ENCODE results near the gene NCKIPSD. TPM values are rescaled to one million over a fixed set of nuclear protein-coding genes. Genes with fewer than 3 reads are reported as not detected.

Gene NCKIPSD
- total RNA-seq, 1 donor from 2014 or later: 26.3 TPM

DNA sequence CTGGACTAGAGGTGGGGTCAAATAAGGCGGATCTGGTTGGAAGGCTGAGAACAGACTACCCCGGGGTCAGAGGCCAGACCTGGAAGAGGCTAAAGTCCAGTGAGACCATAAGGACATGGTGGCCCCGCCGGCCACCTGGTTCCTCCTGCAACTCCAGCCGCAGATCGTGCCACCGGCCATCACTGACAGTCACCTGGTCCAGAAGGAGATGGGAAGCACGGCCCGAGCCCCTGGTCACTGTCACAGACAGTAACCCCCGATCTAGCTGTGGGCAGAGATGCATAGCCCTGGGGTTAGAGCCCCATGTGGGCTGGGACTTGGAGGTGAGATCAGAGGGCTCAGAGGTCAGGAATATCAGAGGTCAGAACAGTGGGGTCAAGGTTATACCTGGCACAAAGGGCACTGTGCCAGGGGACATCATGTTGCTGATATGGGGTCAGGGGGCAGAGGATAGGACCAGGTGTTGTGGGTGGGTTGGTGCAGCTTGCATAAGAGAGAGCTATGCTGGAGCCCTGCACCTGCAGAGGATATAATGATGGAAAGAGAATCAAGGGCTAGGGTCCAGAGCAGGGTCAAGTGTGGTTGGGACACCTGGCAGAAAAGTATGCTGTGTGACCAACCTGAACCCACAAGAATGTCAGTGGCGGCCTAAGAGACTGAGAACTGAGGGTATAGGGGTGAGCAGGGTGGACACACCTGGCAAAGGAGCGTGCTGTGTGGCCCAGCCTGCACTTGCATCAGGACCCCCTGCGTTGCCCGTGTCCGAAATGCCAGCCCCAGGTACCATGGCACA, 32.6 kb downstream of the NCKIPSD start:
- no peaks in the 10 kb centered on the region for H3K9me3 Mint-ChIP-seq (ENCODE audit: unreplicated experiment)
- TF ChIP-seq, protein P1, sequence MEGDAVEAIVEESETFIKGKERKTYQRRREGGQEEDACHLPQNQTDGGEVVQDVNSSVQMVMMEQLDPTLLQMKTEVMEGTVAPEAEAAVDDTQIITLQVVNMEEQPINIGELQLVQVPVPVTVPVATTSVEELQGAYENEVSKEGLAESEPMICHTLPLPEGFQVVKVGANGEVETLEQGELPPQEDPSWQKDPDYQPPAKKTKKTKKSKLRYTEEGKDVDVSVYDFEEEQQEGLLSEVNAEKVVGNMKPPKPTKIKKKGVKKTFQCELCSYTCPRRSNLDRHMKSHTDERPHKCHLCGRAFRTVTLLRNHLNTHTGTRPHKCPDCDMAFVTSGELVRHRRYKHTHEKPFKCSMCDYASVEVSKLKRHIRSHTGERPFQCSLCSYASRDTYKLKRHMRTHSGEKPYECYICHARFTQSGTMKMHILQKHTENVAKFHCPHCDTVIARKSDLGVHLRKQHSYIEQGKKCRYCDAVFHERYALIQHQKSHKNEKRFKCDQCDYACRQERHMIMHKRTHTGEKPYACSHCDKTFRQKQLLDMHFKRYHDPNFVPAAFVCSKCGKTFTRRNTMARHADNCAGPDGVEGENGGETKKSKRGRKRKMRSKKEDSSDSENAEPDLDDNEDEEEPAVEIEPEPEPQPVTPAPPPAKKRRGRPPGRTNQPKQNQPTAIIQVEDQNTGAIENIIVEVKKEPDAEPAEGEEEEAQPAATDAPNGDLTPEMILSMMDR (IDR thresholded peaks at IDR 0.05): no peak
- no peaks in the 10 kb centered on the region for H3K4me1 Mint-ChIP-seq (ENCODE audit: unreplicated experiment)
- H3K27ac Mint-ChIP-seq (ENCODE audit: unreplicated experiment): no peak overlapping the region
- H3K4me3 Mint-ChIP-seq (ENCODE audit: unreplicated experiment): no peak overlapping the region
- peaks cover 5% of the 10 kb centered on the region for H3K36me3 Mint-ChIP-seq (ENCODE audit: unreplicated experiment)
- no peak for DNase-seq (ENCODE audit: extremely low spot score, unreplicated experiment)
- no peaks in the 10 kb centered on the region for H3K27me3 Mint-ChIP-seq (ENCODE audit: unreplicated experiment)

DNA sequence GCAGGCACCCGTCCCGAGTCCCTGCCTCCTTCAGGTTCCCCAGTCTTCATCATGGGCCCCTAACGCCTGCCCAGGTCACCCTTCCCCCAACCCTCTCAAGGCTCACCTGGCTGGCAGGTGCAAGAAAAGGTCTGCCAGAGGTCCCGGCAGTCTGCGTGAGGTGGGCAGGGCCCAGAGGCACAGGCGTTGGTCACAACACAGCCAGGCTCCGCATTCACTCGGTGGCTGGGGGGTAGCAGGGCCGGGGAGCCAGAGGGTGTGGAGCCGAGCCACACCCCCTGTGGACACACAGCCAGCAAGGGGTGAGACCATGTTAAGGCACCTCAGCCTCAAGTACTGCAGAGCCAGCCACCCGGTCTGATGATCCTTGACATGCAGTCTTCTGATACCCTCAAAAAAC, 33.9 kb downstream of the NCKIPSD start:
- H3K36me3 Mint-ChIP-seq (ENCODE audit: unreplicated experiment): peaks cover 5% of the 10 kb centered on the region

DNA sequence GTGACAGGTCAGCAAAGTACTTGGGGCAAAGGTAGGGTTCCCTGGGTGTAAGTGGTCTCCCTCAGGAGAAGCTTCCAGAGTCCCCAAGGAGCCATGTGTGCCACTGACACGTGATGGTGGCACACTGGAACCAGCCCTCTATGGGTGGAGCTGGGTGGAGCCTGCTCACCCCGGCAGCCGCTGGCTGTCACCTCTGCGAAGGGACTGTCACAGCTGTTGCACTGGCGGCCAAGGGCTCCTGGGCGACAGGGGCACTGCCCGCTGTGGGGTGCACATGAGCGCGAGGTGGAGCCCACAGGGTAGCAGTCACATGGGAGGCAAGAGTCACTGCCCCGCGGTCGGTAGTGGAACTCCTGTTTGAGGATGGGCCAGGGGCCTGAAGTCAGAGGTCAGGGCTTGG, 35.0 kb downstream of the NCKIPSD start:
- H3K4me3 Mint-ChIP-seq (ENCODE audit: unreplicated experiment): no peak overlapping the region
- no peaks in the 10 kb centered on the region for H3K4me1 Mint-ChIP-seq (ENCODE audit: unreplicated experiment)
- no peaks in the 10 kb centered on the region for H3K9me3 Mint-ChIP-seq (ENCODE audit: unreplicated experiment)
- no peak for DNase-seq (ENCODE audit: extremely low spot score, unreplicated experiment)
- H3K27me3 Mint-ChIP-seq (ENCODE audit: unreplicated experiment): no peaks in the 10 kb centered on the region
- TF ChIP-seq, protein P1 (IDR thresholded peaks at IDR 0.05): no peak
- peaks cover 5% of the 10 kb centered on the region for H3K36me3 Mint-ChIP-seq (ENCODE audit: unreplicated experiment)
- no peak overlapping the region for H3K27ac Mint-ChIP-seq (ENCODE audit: unreplicated experiment)

More for the DNA sequence above, 33.9 kb downstream of the NCKIPSD start:
- Mint-ChIP-seq H3K27me3 (ENCODE audit: unreplicated experiment) (no peaks in the 10 kb centered on the region), H3K9me3 (ENCODE audit: unreplicated experiment) (no peaks in the 10 kb centered on the region), H3K4me1 (ENCODE audit: unreplicated experiment) (no peaks in the 10 kb centered on the region), H3K4me3 (ENCODE audit: unreplicated experiment) (no peak overlapping the region), H3K27ac (ENCODE audit: unreplicated experiment) (no peak overlapping the region)
- TF ChIP-seq, protein P1 (IDR thresholded peaks at IDR 0.05): no peak
- no peak for DNase-seq (ENCODE audit: extremely low spot score, unreplicated experiment)

DNA sequence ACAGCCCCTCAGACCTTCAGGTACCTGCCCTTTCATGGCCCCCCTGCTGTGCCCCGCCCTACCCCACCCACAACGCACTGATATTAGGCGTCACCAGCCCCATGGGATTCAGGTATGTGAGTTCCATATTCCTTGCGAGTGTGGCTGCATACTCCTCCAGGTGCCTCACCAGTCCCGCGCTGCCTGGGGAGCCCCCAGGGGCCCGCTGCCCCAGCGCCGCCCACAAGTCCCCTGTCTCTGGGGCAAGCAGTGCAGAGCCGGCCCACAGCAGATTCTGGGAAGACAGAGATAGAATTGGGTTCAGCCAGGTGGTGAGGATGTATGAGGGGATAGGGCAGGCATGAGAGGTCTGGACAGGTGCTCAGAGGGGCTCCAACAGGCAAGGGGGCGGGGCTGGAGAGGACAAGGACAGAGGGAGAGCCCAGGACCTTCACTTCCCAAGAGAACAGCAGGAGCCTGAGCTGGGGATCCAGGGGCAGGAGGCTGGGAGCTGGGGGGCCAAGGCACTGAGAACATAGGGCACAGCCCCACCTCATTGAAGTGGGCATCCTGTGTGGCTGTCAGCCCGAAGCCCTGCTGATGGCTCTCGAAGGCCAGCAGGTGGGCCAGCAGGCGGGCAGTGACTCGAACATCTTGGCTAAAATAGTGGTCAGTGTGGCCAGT, 37.4 kb downstream of the NCKIPSD start:
- no peak for DNase-seq (ENCODE audit: extremely low spot score, unreplicated experiment)
- H3K27ac Mint-ChIP-seq (ENCODE audit: unreplicated experiment): no peak overlapping the region
- H3K4me1 Mint-ChIP-seq (ENCODE audit: unreplicated experiment): no peaks in the 10 kb centered on the region
- TF ChIP-seq, protein P1 (IDR thresholded peaks at IDR 0.05): no peak
- peaks cover 6% of the 10 kb centered on the region for H3K36me3 Mint-ChIP-seq (ENCODE audit: unreplicated experiment)
- H3K27me3 Mint-ChIP-seq (ENCODE audit: unreplicated experiment): no peaks in the 10 kb centered on the region
- no peaks in the 10 kb centered on the region for H3K9me3 Mint-ChIP-seq (ENCODE audit: unreplicated experiment)
- no peak overlapping the region for H3K4me3 Mint-ChIP-seq (ENCODE audit: unreplicated experiment)

DNA sequence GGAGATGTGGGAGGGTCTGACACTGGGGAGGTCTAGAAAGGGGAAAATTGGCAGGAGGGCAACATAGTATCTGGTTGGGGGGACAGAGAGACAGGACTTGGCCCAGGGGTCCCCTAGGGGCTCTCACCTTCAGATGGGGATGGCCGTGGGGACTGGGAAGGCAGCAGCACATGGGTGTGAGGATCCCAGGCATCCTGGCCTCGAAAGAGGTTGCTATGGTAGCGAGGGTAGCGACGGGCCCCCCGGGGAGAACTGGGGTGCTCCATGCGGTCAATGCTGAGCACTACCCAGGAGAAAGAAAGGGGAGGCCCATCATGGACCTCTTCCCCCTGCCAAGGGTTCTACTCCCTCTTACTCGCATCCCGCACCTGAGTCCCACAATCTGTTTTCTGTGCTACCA, 38.0 kb downstream of the NCKIPSD start:
- no peak for DNase-seq (ENCODE audit: extremely low spot score, unreplicated experiment)
- peaks cover 8% of the 10 kb centered on the region for H3K36me3 Mint-ChIP-seq (ENCODE audit: unreplicated experiment)
- no peaks in the 10 kb centered on the region for H3K4me1 Mint-ChIP-seq (ENCODE audit: unreplicated experiment)
- no peak overlapping the region for H3K4me3 Mint-ChIP-seq (ENCODE audit: unreplicated experiment)
- no peak overlapping the region for H3K27ac Mint-ChIP-seq (ENCODE audit: unreplicated experiment)
- H3K27me3 Mint-ChIP-seq (ENCODE audit: unreplicated experiment): no peaks in the 10 kb centered on the region
- TF ChIP-seq, protein P1 (IDR thresholded peaks at IDR 0.05): no peak
- H3K9me3 Mint-ChIP-seq (ENCODE audit: unreplicated experiment): no peaks in the 10 kb centered on the region

Measured in osteocyte (in vitro differentiated cells).